OCI-LY1 (cell line): ENCODE results near the gene TKFC.

Experiments
- CTCF ChIP-seq: fragments of 200-600 bp; sonication (generic), shearing (Covaris generic); IDR thresholded peaks from 2 replicates; pipeline ENCODE4 v1.5.1; 2017; ENCODE audit warnings: mild to moderate bottlenecking, antibody characterized with exemption, low read length, moderate library complexity, mixed read lengths
- EZH2 ChIP-seq: fragments of 200-600 bp; sonication (generic), shearing (Covaris generic); IDR thresholded peaks from 2 replicates; pipeline ENCODE4 v1.8.0; 2017; ENCODE audit warnings: borderline replicate concordance, mixed run types, mild to moderate bottlenecking, antibody characterized with exemption, low read length, moderate library complexity, mixed read lengths

GRCh38 chr11:61336171-61336935, 3.3 kb downstream of the TKFC start:
- TF ChIP-seq CTCF (peak; percentile 97), EZH2 (no peak)
